Omental fat pad (tissue), 4 donors: ENCODE measurements around the gene MAP2K3. TPM values are rescaled to one million over a fixed set of nuclear protein-coding genes. Genes with fewer than 3 reads are reported as not detected.

Experiments
- ATAC-seq: fragments of 150-250 bp; one replicate; pipeline ENCODE4 v1.9.1; 2016; ENCODE audit warnings: mild to moderate bottlenecking, moderate library complexity; ENCODE audit not compliant: low FRiP score
- DNase-seq: peaks from one replicate; pipeline ENCODE4 v3.0.0-alpha.2; 2019; ENCODE audit warnings: low spot score
- CTCF ChIP-seq, 3 donors: fragments of 450-650 bp; IDR thresholded peaks; one replicate each; pipeline ENCODE4 v1.5.1; 2016 to 2017; ENCODE audit warnings: antibody characterized with exemption in 3 of 3, mild to moderate bottlenecking in 3 of 3, moderate library complexity in 2 of 3
- total RNA-seq, 4 donors: library from RNA; depleted of rRNA; stranded (reverse); fragments of >200 nt; gene quantifications; one replicate each; pipeline ENCODE4 v1.1.0, GENCODE V29; 2016

The MAP2K3 gene
- total RNA-seq, 4 donors from 2014 or later: 36.8 to 170 (median 58.5) TPM

- TF ChIP-seq CTCF (IDR thresholded peaks at IDR 0.05): no peak
- ATAC-seq (no peak), DNase-seq (no peak)
These were observed 41.6 kb upstream of the MAP2K3 start for GRCh38 chr17:21242780-21243515.

- no peak for ATAC-seq
- no peak for DNase-seq
- TF ChIP-seq CTCF (IDR thresholded peaks at IDR 0.05): no peak
These were observed 40.8 kb upstream of the MAP2K3 start for GRCh38 chr17:21243516-21244303.

- TF ChIP-seq CTCF (IDR thresholded peaks at IDR 0.05): no peak
- ATAC-seq (no peak), DNase-seq (no peak)
These were observed 38.8 kb upstream of the MAP2K3 start for GRCh38 chr17:21245639-21246084.

GRCh38 chr17:21246698-21247097, 37.8 kb upstream of the MAP2K3 start:
- ATAC-seq (no peak), DNase-seq (no peak)
- TF ChIP-seq CTCF (IDR thresholded peaks at IDR 0.05): no peak

- TF ChIP-seq CTCF (IDR thresholded peaks at IDR 0.05): no peak
- ATAC-seq: no peak
- no peak for DNase-seq
These were observed 36.8 kb upstream of the MAP2K3 start for GRCh38 chr17:21247552-21248258.

GRCh38 chr17:21248500-21248899, 36.0 kb upstream of the MAP2K3 start:
- DNase-seq (no peak), ATAC-seq (no peak)
- TF ChIP-seq CTCF (IDR thresholded peaks at IDR 0.05): no peak
